GM12892 (cell line): ENCODE results near the gene BPI.
"Not testable (repeated sequence)": the region's sequence is repeated elsewhere in the genome, so short reads cannot be mapped to it uniquely, and the experiment has no call there.

Experiments
- DNase-seq: peaks from one replicate; pipeline ENCODE4 v3.0.0; 2011; ENCODE audit not compliant: insufficient read length
- FAIRE-seq: peaks from 2 replicates; lab custom pipeline; 2011; peaks lifted over from hg19 to GRCh38; lab: Jason Lieb, UNC
- POLR2A ChIP-seq: IDR thresholded peaks from 2 replicates; pipeline ENCODE4 v1.6.1; 2011; ENCODE audit warnings: low read depth, low read length, control low read depth
- POLR2AphosphoS5 ChIP-seq: IDR thresholded peaks from 2 replicates; pipeline ENCODE4 v1.6.1; 2011; ENCODE audit warnings: low read depth, low read length, control low read depth
- TAF1 ChIP-seq: IDR thresholded peaks from 2 replicates; pipeline ENCODE4 v1.6.1; 2011; ENCODE audit warnings: low read depth, mild to moderate bottlenecking, control low read depth, low read length, borderline replicate concordance

The BPI gene

DNA sequence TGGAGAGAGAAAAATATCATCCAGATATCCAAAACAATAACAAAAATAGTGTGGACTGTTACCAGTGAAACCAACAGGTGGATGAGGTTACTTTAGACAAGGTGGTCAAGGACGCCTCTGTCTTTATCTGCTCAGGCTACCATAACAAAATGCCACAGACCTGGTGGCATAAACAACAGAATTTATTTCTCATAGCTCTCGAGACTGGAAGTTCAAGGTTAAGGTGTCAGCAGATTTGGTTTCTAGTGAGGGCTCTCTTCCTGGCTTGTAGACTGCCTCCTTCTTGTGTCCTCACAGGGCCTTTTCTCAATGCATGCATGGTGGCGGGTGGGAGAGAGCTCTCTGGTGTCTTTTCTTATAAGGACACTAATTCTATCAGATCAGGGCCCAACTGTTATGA, 21.2 kb downstream of the BPI start:
- TF ChIP-seq POLR2A (no peak), TAF1 (no peak), POLR2AphosphoS5 (no peak)
- DNase-seq (no peak), FAIRE-seq (no peak)

DNA sequence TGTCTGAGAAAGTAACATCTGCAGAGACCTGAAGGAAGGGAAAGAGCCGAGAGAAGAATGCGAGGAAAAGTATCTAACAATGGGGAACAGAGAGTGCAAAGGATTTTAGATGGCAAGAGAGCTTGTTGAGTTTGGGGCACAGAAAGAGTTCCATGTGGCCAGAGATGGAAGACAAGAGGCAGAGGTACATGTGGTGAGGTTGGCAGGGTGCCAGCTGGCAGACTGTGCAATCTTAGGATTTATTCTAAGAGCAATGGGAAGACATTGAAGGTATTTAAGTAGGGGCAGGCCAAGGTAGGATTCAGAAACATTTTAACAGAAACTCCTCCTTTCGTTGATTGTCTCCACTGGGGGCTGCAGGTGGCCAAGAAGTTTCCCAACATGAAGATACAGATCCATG, 21.9 kb downstream of the BPI start:
- TF ChIP-seq POLR2AphosphoS5 (no peak), POLR2A (no peak), TAF1 (no peak)
- no peak for FAIRE-seq
- DNase-seq, result no peak

DNA sequence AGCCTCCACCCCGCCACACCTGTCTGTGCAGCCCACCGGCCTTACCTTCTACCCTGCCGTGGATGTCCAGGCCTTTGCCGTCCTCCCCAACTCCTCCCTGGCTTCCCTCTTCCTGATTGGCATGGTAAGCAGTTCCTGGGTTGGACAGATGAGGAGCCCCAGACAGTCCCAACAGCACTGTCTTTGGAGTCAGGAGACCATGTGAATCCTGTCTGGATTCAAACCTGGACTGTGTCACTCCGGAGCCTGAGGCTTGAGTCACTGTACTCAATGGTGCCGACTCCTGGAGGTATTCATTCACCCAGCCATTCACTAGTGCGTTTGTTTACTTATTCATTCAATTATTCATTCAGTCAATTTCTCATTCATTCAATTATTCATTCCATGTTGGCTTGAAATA, 22.4 kb downstream of the BPI start:
- DNase-seq (no peak), FAIRE-seq (no peak)

DNA sequence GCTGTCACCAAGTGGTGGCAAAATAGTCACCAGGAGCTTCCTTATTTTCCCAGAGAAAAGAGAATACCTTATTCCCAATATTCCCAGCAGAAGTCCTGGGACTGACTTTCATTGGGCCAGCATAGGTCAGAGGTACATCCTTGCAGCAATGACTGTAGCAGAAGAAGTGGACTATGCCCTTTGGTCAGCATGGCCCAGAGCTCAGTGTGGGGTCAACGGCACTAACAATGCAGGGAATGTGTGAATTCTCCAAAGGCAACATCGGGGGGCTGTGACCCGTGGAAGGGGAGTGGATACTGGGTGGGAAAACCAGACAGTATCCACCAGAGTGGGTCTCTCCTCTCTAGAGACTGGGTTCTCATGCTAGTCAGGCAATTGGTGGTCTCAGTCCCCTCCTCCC, 26.7 kb downstream of the BPI start:
- TF ChIP-seq POLR2AphosphoS5 (no peak), TAF1 (no peak), POLR2A (no peak)
- no peak for DNase-seq
- FAIRE-seq, result no peak

More for the DNA sequence above, 22.4 kb downstream of the BPI start:
- TF ChIP-seq POLR2A (no peak), POLR2AphosphoS5 (no peak), TAF1 (no peak)

DNA sequence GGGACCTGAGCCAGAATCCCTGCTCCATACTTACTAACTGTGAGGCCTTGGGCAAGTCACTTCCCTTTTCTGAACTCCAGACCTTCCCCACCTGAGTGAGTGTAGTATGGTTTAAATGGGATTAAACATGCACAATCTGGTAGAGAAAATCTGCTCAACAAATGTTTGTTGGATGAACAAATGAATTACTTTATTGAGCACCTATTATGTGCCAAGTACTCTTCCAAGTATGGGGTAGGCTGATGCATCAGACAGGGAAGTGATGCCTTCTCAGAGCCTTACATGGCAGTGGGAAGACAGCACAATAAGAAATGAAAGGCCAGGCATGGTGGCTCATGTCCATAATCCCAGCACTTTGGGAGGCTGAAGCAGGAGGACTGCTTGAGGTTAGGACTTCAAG, 27.3 kb downstream of the BPI start:
- FAIRE-seq (no peak), DNase-seq (no peak)
- TF ChIP-seq POLR2A (no peak), TAF1 (no peak), POLR2AphosphoS5 (no peak)

DNA sequence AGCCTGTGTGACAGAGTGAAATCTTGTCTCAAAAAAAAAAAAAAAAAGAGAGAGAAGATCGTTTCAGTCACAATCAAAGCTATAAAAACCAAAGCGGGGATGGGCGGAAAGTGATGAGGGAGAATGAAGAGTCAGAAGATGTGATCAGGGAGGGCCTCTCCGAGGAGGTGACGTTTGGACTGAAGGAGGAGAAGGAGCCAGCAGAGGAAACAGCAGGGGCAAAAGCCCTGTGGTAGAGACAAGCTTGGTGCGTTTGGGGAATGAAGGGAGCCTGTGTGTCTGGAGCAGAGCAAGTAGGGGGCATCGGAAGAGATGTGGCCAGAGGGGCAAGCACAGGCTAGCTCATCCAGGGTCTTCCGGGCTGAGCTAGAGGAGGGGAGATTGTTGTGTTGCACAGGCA, 27.9 kb downstream of the BPI start:
- DNase-seq, result no peak
- FAIRE-seq, result no peak
- no peak for TF ChIP-seq TAF1
- no peak for TF ChIP-seq POLR2AphosphoS5
- no peak for TF ChIP-seq POLR2A

DNA sequence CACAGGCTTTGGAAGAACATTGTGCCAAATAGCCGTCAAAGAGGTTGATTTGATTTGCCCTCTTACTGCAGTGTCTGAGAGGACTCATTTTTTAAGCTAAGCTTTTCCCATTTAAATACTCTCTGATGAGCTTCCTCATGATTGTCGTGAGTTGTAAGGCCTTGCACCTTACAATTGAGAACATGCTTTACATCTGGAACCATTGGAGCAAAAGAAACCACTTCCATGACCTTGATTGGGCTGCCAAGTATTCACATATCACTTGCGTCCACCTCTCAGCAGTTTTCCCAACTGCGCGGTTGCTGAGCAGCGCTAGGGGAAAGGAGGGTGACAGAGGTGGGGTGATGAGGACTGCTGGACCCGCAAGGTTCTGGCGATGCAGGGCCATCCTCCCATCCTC, 30.1 kb downstream of the BPI start:
- TF ChIP-seq POLR2A (no peak), POLR2AphosphoS5 (no peak), TAF1 (no peak)
- FAIRE-seq, result no peak
- no peak for DNase-seq

DNA sequence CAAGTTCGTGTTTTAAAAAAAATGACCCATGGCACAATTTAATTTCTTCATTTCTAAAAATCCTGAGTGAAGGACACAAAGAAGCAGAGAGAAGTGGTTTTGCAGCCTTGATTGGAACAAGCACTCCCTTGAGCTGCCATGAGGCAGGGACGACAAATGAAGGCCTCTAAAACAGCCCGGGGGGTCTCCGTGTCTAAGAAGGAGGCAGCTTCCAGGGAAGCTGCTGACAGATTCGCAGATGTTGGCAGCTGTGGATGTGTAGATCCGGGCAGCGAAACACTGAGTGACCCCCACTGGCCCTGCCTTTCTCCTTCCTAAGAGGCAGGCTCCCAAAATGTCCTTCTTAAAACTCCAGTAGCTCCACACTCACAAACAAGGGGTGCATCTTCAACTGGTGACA, 32.8 kb downstream of the BPI start:
- DNase-seq (no peak), FAIRE-seq (no peak)
- TF ChIP-seq POLR2AphosphoS5 (no peak), POLR2A (no peak), TAF1 (no peak)

DNA sequence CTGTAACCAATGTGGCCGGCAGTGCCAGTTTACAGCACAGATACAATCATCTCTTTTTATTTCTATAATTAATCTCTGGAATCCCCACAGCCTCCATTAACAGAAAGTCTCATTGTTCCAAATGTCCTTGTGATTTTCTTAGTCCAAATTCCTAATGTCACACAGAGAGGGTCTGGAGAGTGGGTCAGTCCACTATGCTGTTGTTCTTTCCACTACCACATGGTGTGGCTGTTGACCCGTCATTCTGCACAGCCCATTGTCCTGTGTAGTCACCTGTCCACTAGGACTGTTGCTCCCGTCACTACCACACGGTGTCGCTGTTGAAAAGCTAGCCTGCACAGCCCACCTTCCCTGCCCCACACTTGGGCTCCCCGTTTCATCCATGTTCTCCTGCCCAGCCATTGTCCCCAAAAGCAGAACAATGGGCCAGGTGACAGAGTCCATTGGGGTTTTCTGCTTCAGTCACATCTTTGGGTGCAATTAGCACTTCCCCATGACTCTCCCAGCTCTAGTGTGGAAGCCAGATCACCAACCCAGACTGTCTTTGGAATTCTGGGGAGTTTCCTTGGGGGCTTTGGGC, 33.7 kb downstream of the BPI start:
- no peak for FAIRE-seq
- no peak for TF ChIP-seq TAF1
- TF ChIP-seq POLR2A, result no peak
- no peak for TF ChIP-seq POLR2AphosphoS5
- no peak for DNase-seq

DNA sequence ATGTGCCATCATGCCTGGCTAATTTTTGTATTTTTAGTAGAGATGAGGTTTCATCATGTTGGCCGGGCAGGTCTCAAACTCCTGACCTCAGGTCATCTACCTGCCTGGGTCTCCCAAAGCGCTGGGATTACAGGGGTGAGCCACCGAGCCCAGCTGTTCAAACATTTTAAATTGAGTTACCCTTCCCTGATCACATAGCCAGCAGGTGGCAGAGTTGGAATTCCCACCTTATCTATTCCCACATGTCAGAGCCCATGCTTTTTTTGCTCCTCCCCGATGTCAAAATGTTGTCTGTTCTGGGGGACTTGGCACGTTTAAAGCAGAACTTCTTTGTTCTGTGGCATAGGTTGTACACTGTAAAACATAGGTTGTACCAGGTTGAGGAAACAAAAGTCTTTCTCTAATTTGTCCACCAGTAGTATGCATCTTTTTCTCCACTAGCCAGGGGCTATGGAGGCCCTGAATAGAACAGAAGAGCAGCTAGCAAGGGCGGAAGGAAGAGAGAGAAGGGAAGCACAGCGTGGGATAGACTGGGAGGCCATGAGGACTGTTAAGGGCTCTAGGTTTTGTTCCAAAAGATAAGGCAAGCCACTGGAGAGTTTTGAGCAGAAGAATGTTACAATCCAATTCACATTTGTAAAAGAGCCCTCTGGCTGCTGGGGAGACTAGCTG, 35.0 kb downstream of the BPI start:
- FAIRE-seq (no peak), DNase-seq (no peak)
- no peak for TF ChIP-seq POLR2AphosphoS5
- no peak for TF ChIP-seq POLR2A
- no peak for TF ChIP-seq TAF1

DNA sequence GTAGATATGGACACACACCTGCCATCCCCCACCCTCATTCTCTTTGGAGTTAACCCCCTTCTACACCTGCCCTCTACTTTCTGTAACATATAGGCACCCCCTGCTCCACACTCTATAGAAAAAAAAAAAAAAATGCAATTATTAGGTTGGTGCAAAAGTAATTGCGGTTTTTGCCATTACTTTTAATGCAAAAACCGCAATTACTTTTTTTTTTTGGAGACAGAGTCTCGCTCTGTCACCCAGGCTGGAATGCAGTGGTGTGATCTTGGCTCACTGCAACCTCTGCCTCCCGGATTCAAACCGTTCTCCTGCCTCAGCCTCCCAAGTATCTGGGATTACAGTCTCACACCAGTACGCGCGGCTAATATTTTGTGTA, 35.6 kb downstream of the BPI start:
- DNase-seq, FAIRE-seq: not testable (repeated sequence)

DNA sequence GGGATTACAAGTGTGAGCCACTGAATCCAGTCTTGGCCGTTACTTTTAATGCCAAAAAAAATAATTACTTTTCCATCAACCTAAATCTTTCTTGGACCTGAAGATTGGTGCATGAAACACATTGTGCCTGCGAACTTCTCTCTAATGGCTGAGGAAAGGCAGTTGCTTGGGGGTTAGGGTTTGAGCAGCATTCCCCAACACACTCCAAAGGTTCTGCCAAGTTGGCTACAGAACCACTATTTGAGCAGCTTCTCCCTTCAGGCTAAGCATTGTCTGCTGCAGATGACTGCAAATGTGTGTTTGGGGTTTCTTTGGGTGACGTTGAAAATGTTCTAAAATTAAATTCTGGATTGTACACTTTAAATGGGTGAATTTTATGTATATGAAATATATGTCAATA, 36.0 kb downstream of the BPI start:
- DNase-seq, result no peak
- TF ChIP-seq TAF1 (no peak), POLR2A (no peak), POLR2AphosphoS5 (no peak)
- FAIRE-seq, result no peak

DNA sequence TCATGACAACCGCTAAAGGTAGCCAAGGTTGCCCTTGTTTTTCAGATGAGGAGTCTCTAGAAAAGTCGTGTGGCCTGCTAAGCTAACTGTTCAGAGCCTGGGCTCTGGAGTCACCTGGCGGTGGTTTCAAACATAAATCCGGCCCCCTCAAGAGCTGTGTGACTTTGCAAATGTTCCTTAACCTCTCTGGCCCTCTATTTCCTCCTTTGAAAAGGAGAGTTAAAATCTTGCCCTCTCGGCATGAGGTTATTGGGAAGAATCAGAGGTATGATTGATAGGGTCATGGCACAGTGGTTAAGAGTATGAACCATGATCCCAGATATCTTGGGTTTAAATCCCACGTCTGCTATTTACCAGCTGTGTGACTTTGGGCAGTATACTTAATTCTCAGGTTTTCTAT, 36.7 kb downstream of the BPI start:
- no peak for FAIRE-seq
- DNase-seq, result no peak
- no peak for TF ChIP-seq POLR2AphosphoS5
- no peak for TF ChIP-seq TAF1
- TF ChIP-seq POLR2A, result no peak

DNA sequence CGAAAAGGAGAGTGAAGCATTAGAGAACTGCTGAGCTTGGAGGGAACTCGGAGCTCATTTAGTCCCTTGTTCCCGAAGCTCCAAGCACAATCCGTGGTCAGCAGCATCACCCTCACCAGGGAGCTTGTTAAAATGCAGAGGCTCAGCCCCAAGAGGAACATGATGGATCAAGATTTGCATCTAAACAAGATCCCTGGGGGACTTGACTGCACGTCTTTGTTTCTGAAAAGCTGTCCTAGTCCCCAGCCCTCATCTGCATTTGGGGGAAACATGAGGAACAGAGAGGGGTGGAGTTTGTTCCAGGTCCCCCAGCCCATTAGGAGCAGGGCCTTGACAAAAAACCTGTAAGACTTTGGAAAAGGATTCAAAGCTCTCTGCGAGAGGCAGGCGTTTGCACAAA, 38.3 kb downstream of the BPI start:
- TF ChIP-seq POLR2AphosphoS5, result no peak
- no peak for TF ChIP-seq TAF1
- TF ChIP-seq POLR2A, result no peak
- DNase-seq (no peak), FAIRE-seq (no peak)
